ENCODE data around the gene SLC24A4.

The SLC24A4 gene

GRCh38 chr14:92366237-92366636 is 43.3 kb downstream of the SLC24A4 start:
- H3K4me3 ChIP-seq (ENCODE audit: control insufficient read depth in 1 of 7, extremely low read depth in 1 of 7, insufficient read depth in 4 of 7, low read depth in 2 of 7, low read length in 6 of 7), result no peak overlapping the region
- ChIA-PET CTCF (no interaction called here), POLR2A (no interaction called here)
- 97% methylated on average over 5 of the region's 11 CpGs for WGBS (ENCODE audit: insufficient coverage)
- no peaks in the 10 kb centered on the region for H3K4me1 ChIP-seq (ENCODE audit: control extremely low read depth in 1 of 4, control insufficient read depth in 4 of 4, insufficient read depth in 4 of 4, low read length in 3 of 4)
- H3K27me3 ChIP-seq (replicated peaks in 2 of 5; ENCODE audit: control insufficient read depth in 4 of 5, insufficient read depth in 5 of 5, low read length in 4 of 5), result peaks cover 0 to 26% (median 7%) of the 10 kb centered on the region in 5 experiments
- no peak overlapping the region for H3K27ac ChIP-seq (ENCODE audit: insufficient read depth in 1 of 2, low read depth in 1 of 2, low read length in 2 of 2, poor library complexity in 1 of 2, severe bottlenecking in 2 of 2)
- no peaks in the 10 kb centered on the region for H3K36me3 ChIP-seq (ENCODE audit: control insufficient read depth in 4 of 4, insufficient read depth in 4 of 4, low read length in 3 of 4)
- DNase-seq, result no peak
- peaks cover 0 to 1% (median 0%) of the 10 kb centered on the region in 5 experiments for H3K9me3 ChIP-seq (ENCODE audit: control extremely low read depth in 1 of 5, control insufficient read depth in 4 of 5, insufficient read depth in 2 of 5, low read depth in 1 of 5, low read length in 4 of 5)

- no peak overlapping the region for H3K4me3 ChIP-seq (ENCODE audit: control insufficient read depth in 1 of 7, extremely low read depth in 1 of 7, insufficient read depth in 4 of 7, low read depth in 2 of 7, low read length in 6 of 7)
Observed at GRCh38 chr14:92368001-92368400, 45.0 kb downstream of the SLC24A4 start.

GRCh38 chr14:92369097-92369496 is 46.1 kb downstream of the SLC24A4 start:
- POLR2A ChIA-PET, result no interaction called here
- no peaks in the 10 kb centered on the region for H3K4me1 ChIP-seq (ENCODE audit: control extremely low read depth in 1 of 4, control insufficient read depth in 4 of 4, insufficient read depth in 4 of 4, low read length in 3 of 4)
- WGBS (ENCODE audit: insufficient coverage), result 97% methylated on average over 3 of the region's 3 CpGs
- H3K4me3 ChIP-seq (ENCODE audit: control insufficient read depth in 1 of 7, extremely low read depth in 1 of 7, insufficient read depth in 4 of 7, low read depth in 2 of 7, low read length in 6 of 7), result no peak overlapping the region
- no peak overlapping the region for H3K27ac ChIP-seq (ENCODE audit: insufficient read depth in 1 of 2, low read depth in 1 of 2, low read length in 2 of 2, poor library complexity in 1 of 2, severe bottlenecking in 2 of 2)
- CTCF ChIA-PET, result no interaction called here
- H3K36me3 ChIP-seq (ENCODE audit: control insufficient read depth in 4 of 4, insufficient read depth in 4 of 4, low read length in 3 of 4), result no peaks in the 10 kb centered on the region
- DNase-seq, result no peak
- peaks cover 0 to 7% (median 0%) of the 10 kb centered on the region in 5 experiments for H3K27me3 ChIP-seq (replicated peaks in 2 of 5; ENCODE audit: control insufficient read depth in 4 of 5, insufficient read depth in 5 of 5, low read length in 4 of 5)
- peaks cover 0 to 6% (median 0%) of the 10 kb centered on the region in 5 experiments for H3K9me3 ChIP-seq (ENCODE audit: control extremely low read depth in 1 of 5, control insufficient read depth in 4 of 5, insufficient read depth in 2 of 5, low read depth in 1 of 5, low read length in 4 of 5)

More at GRCh38 chr14:92368001-92368400, 45.0 kb downstream of the SLC24A4 start:
- DNase-seq, result no peak
- Histone ChIP-seq H3K9me3 (ENCODE audit: control extremely low read depth in 1 of 5, control insufficient read depth in 4 of 5, insufficient read depth in 2 of 5, low read depth in 1 of 5, low read length in 4 of 5) (peaks cover 0 to 6% (median 0%) of the 10 kb centered on the region in 5 experiments), H3K36me3 (ENCODE audit: control insufficient read depth in 4 of 4, insufficient read depth in 4 of 4, low read length in 3 of 4) (no peaks in the 10 kb centered on the region), H3K27ac (ENCODE audit: insufficient read depth in 1 of 2, low read depth in 1 of 2, low read length in 2 of 2, poor library complexity in 1 of 2, severe bottlenecking in 2 of 2) (no peak overlapping the region), H3K27me3 (replicated peaks in 2 of 5; ENCODE audit: control insufficient read depth in 4 of 5, insufficient read depth in 5 of 5, low read length in 4 of 5) (peaks cover 0 to 11% (median 4%) of the 10 kb centered on the region in 5 experiments), H3K4me1 (ENCODE audit: control extremely low read depth in 1 of 4, control insufficient read depth in 4 of 4, insufficient read depth in 4 of 4, low read length in 3 of 4) (no peaks in the 10 kb centered on the region)
- 100% methylated on average over 2 of the region's 6 CpGs for WGBS (ENCODE audit: insufficient coverage)
- CTCF ChIA-PET, result interaction anchor here (0.6 to 1.2 kb wide), 2 partner anchors 151 to 764 kb away, joined by 3 read pairs; no protein-coding TSS in a partner anchor
- POLR2A ChIA-PET, result no interaction called here

- 100% methylated on average over 1 of the region's 2 CpGs for WGBS (ENCODE audit: insufficient coverage)
- ChIA-PET CTCF (no interaction called here), POLR2A (no interaction called here)
- Histone ChIP-seq H3K27me3 (replicated peaks in 2 of 5; ENCODE audit: control insufficient read depth in 4 of 5, insufficient read depth in 5 of 5, low read length in 4 of 5) (peaks cover 0 to 5% (median 0%) of the 10 kb centered on the region in 5 experiments), H3K4me1 (ENCODE audit: control extremely low read depth in 1 of 4, control insufficient read depth in 4 of 4, insufficient read depth in 4 of 4, low read length in 3 of 4) (no peaks in the 10 kb centered on the region), H3K4me3 (ENCODE audit: control insufficient read depth in 1 of 7, extremely low read depth in 1 of 7, insufficient read depth in 4 of 7, low read depth in 2 of 7, low read length in 6 of 7) (no peak overlapping the region), H3K9me3 (ENCODE audit: control extremely low read depth in 1 of 5, control insufficient read depth in 4 of 5, insufficient read depth in 2 of 5, low read depth in 1 of 5, low read length in 4 of 5) (peaks cover 0 to 6% (median 0%) of the 10 kb centered on the region in 5 experiments), H3K27ac (ENCODE audit: insufficient read depth in 1 of 2, low read depth in 1 of 2, low read length in 2 of 2, poor library complexity in 1 of 2, severe bottlenecking in 2 of 2) (no peak overlapping the region), H3K36me3 (ENCODE audit: control insufficient read depth in 4 of 4, insufficient read depth in 4 of 4, low read length in 3 of 4) (no peaks in the 10 kb centered on the region)
- no peak for DNase-seq
Observed at GRCh38 chr14:92372230-92372629, 49.3 kb downstream of the SLC24A4 start.

- H3K27me3 ChIP-seq (replicated peaks in 2 of 5; ENCODE audit: control insufficient read depth in 4 of 5, insufficient read depth in 5 of 5, low read length in 4 of 5), result peaks cover 0 to 4% (median 0%) of the 10 kb centered on the region in 5 experiments
- DNase-seq, result no peak
- no peaks in the 10 kb centered on the region for H3K36me3 ChIP-seq (ENCODE audit: control insufficient read depth in 4 of 4, insufficient read depth in 4 of 4, low read length in 3 of 4)
Observed at GRCh38 chr14:92373336-92373735, 50.4 kb downstream of the SLC24A4 start.

GRCh38 chr14:92380131-92380530 is 57.2 kb downstream of the SLC24A4 start:
- POLR2A ChIA-PET, result no interaction called here
- H3K4me1 ChIP-seq (ENCODE audit: control extremely low read depth in 1 of 4, control insufficient read depth in 4 of 4, insufficient read depth in 4 of 4, low read length in 3 of 4), result no peaks in the 10 kb centered on the region
- DNase-seq, result no peak
- WGBS (ENCODE audit: insufficient coverage), result 99% methylated on average over 7 of the region's 10 CpGs
- H3K27me3 ChIP-seq (replicated peaks in 2 of 5; ENCODE audit: control insufficient read depth in 4 of 5, insufficient read depth in 5 of 5, low read length in 4 of 5), result peaks cover 0 to 2% (median 0%) of the 10 kb centered on the region in 5 experiments
- H3K4me3 ChIP-seq (ENCODE audit: control insufficient read depth in 1 of 7, extremely low read depth in 1 of 7, insufficient read depth in 4 of 7, low read depth in 2 of 7, low read length in 6 of 7), result no peak overlapping the region
- H3K36me3 ChIP-seq (ENCODE audit: control insufficient read depth in 4 of 4, insufficient read depth in 4 of 4, low read length in 3 of 4), result no peaks in the 10 kb centered on the region
- H3K9me3 ChIP-seq (ENCODE audit: control extremely low read depth in 1 of 5, control insufficient read depth in 4 of 5, insufficient read depth in 2 of 5, low read depth in 1 of 5, low read length in 4 of 5), result no peaks in the 10 kb centered on the region
- no peak overlapping the region for H3K27ac ChIP-seq (ENCODE audit: insufficient read depth in 1 of 2, low read depth in 1 of 2, low read length in 2 of 2, poor library complexity in 1 of 2, severe bottlenecking in 2 of 2)
- CTCF ChIA-PET, result no interaction called here

More at GRCh38 chr14:92373336-92373735, 50.4 kb downstream of the SLC24A4 start:
- Histone ChIP-seq H3K4me3 (ENCODE audit: control insufficient read depth in 1 of 7, extremely low read depth in 1 of 7, insufficient read depth in 4 of 7, low read depth in 2 of 7, low read length in 6 of 7) (no peak overlapping the region), H3K9me3 (ENCODE audit: control extremely low read depth in 1 of 5, control insufficient read depth in 4 of 5, insufficient read depth in 2 of 5, low read depth in 1 of 5, low read length in 4 of 5) (peaks cover 0 to 6% (median 0%) of the 10 kb centered on the region in 5 experiments), H3K27ac (ENCODE audit: insufficient read depth in 1 of 2, low read depth in 1 of 2, low read length in 2 of 2, poor library complexity in 1 of 2, severe bottlenecking in 2 of 2) (no peak overlapping the region), H3K4me1 (ENCODE audit: control extremely low read depth in 1 of 4, control insufficient read depth in 4 of 4, insufficient read depth in 4 of 4, low read length in 3 of 4) (no peaks in the 10 kb centered on the region)
- ChIA-PET POLR2A (no interaction called here), CTCF (no interaction called here)
- WGBS (ENCODE audit: insufficient coverage), result 100% methylated on average over 2 of the region's 7 CpGs

GRCh38 chr14:92380582-92380981 is 57.6 kb downstream of the SLC24A4 start:
- DNase-seq, result no peak
- H3K4me3 ChIP-seq (ENCODE audit: control insufficient read depth in 1 of 7, extremely low read depth in 1 of 7, insufficient read depth in 4 of 7, low read depth in 2 of 7, low read length in 6 of 7), result no peak overlapping the region
- no peaks in the 10 kb centered on the region for H3K4me1 ChIP-seq (ENCODE audit: control extremely low read depth in 1 of 4, control insufficient read depth in 4 of 4, insufficient read depth in 4 of 4, low read length in 3 of 4)
- no peaks in the 10 kb centered on the region for H3K36me3 ChIP-seq (ENCODE audit: control insufficient read depth in 4 of 4, insufficient read depth in 4 of 4, low read length in 3 of 4)
- ChIA-PET POLR2A (no interaction called here), CTCF (no interaction called here)
- 94% methylated on average over 4 of the region's 9 CpGs for WGBS (ENCODE audit: insufficient coverage)
- no peak overlapping the region for H3K27ac ChIP-seq (ENCODE audit: insufficient read depth in 1 of 2, low read depth in 1 of 2, low read length in 2 of 2, poor library complexity in 1 of 2, severe bottlenecking in 2 of 2)
- peaks cover 0 to 2% (median 0%) of the 10 kb centered on the region in 5 experiments for H3K27me3 ChIP-seq (replicated peaks in 2 of 5; ENCODE audit: control insufficient read depth in 4 of 5, insufficient read depth in 5 of 5, low read length in 4 of 5)
- H3K9me3 ChIP-seq (ENCODE audit: control extremely low read depth in 1 of 5, control insufficient read depth in 4 of 5, insufficient read depth in 2 of 5, low read depth in 1 of 5, low read length in 4 of 5), result no peaks in the 10 kb centered on the region
